ENCODE measurements around the gene PLA2G2C. TPM values are rescaled to one million over a fixed set of nuclear protein-coding genes. Genes with fewer than 3 reads are reported as not detected.

PLA2G2C gene
- total and polyA plus RNA-seq, 2 experiments from 2014 or later: not detected

- Histone ChIP-seq H3K9me3 (ENCODE audit: low read depth) (no peaks in the 10 kb centered on the region), H3K4me3 (no peak overlapping the region), H3K4me1 (ENCODE audit: low read depth) (no peaks in the 10 kb centered on the region), H3K27me3 (peaks cover 9% of the 10 kb centered on the region), H3K36me3 (no peaks in the 10 kb centered on the region), H3K27ac (no peak overlapping the region)
- no peak for DNase-seq (ENCODE audit: low read depth in 1 of 2, low spot score in 1 of 2)
- TF ChIP-seq, protein P1, sequence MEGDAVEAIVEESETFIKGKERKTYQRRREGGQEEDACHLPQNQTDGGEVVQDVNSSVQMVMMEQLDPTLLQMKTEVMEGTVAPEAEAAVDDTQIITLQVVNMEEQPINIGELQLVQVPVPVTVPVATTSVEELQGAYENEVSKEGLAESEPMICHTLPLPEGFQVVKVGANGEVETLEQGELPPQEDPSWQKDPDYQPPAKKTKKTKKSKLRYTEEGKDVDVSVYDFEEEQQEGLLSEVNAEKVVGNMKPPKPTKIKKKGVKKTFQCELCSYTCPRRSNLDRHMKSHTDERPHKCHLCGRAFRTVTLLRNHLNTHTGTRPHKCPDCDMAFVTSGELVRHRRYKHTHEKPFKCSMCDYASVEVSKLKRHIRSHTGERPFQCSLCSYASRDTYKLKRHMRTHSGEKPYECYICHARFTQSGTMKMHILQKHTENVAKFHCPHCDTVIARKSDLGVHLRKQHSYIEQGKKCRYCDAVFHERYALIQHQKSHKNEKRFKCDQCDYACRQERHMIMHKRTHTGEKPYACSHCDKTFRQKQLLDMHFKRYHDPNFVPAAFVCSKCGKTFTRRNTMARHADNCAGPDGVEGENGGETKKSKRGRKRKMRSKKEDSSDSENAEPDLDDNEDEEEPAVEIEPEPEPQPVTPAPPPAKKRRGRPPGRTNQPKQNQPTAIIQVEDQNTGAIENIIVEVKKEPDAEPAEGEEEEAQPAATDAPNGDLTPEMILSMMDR (IDR thresholded peaks at IDR 0.05; ENCODE audit: low read depth, low read length): no peak
These were observed 70.4 kb downstream of the PLA2G2C start for GRCh38 chr1:20115916-20116315.

DNA sequence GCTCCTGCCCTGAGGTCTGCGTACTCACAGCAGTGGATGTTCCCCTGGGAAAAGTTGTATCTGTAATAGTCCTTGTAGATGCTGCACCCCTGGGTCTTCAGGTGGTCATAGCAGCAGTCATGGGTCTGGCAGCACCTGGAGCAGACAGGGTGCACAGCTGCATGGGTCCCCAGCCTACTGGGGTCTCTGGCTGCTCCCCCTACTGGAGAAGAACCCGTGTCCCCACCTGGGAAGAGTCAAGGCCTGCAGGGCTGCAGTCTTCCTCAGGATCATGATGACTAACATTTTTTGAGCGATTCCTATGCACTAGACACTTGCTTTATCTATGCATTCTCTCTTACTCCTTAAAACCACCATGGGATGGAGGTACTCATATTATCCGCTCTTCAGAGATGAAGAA lies 70.8 kb downstream of the PLA2G2C start:
- no peaks in the 10 kb centered on the region for H3K4me1 ChIP-seq (ENCODE audit: low read depth)
- no peak overlapping the region for H3K4me3 ChIP-seq
- H3K27ac ChIP-seq: no peak overlapping the region
- peaks cover 6% of the 10 kb centered on the region for H3K27me3 ChIP-seq
- H3K36me3 ChIP-seq: no peaks in the 10 kb centered on the region
- TF ChIP-seq, protein P1 (IDR thresholded peaks at IDR 0.05; ENCODE audit: low read depth, low read length): no peak
- H3K9me3 ChIP-seq (ENCODE audit: low read depth): no peaks in the 10 kb centered on the region
- no peak for DNase-seq (ENCODE audit: low read depth in 1 of 2, low spot score in 1 of 2)

GRCh38 chr1:20114021-20114648 lies 72.2 kb downstream of the PLA2G2C start:
- Histone ChIP-seq H3K27me3 (peaks cover 4% of the 10 kb centered on the region), H3K4me3 (no peak overlapping the region), H3K4me1 (ENCODE audit: low read depth) (no peaks in the 10 kb centered on the region), H3K9me3 (ENCODE audit: low read depth) (no peaks in the 10 kb centered on the region), H3K36me3 (no peaks in the 10 kb centered on the region), H3K27ac (no peak overlapping the region)
- TF ChIP-seq, protein P1 (IDR thresholded peaks at IDR 0.05; ENCODE audit: low read depth, low read length): no peak
- DNase-seq (ENCODE audit: low read depth in 1 of 2, low spot score in 1 of 2): no peak

Other genes with a start within 250 kb of the PLA2G2C start
- not detected in 2 replicates for gene PLA2G2A, start 206.9 kb downstream of the PLA2G2C start, total RNA-seq
- 1.5 TPM in 1 of 2 replicates, not detected in the other for gene PLA2G2A, start 206.9 kb downstream of the PLA2G2C start, polyA plus RNA-seq
- not detected in 2 replicates for gene PLA2G5, start 116.3 kb downstream of the PLA2G2C start, total RNA-seq
- gene PLA2G5, start 116.3 kb downstream of the PLA2G2C start, polyA plus RNA-seq: 0.44 TPM in 1 of 2 replicates, not detected in the other
- gene PLA2G2D, start 67.0 kb downstream of the PLA2G2C start, total RNA-seq: not detected in 2 replicates
- not detected in 2 replicates for gene PLA2G2D, start 67.0 kb downstream of the PLA2G2C start, polyA plus RNA-seq
- not detected in 2 replicates for gene PLA2G2F, start 47.2 kb downstream of the PLA2G2C start, total RNA-seq
- gene PLA2G2F, start 47.2 kb downstream of the PLA2G2C start, polyA plus RNA-seq: not detected in 2 replicates
- 1.8 TPM in 2 replicates for gene UBXN10, start 422 bp downstream of the PLA2G2C start, total RNA-seq
- gene UBXN10, start 422 bp downstream of the PLA2G2C start, polyA plus RNA-seq: 0.79 and 1.3 TPM in 2 replicates
- 0.27 and 0.39 TPM in 2 replicates for gene VWA5B1, start 104.4 kb upstream of the PLA2G2C start, total RNA-seq
- 0.37 TPM in 1 of 2 replicates, not detected in the other for gene VWA5B1, start 104.4 kb upstream of the PLA2G2C start, polyA plus RNA-seq